T-helper 9 cell (primary cell): ENCODE measurements around the gene LST1.

Experiments
- DNase-seq: peaks from one replicate; pipeline ENCODE4 v3.0.0-alpha.2; 2020

LST1 gene

GRCh38 chr6:31621320-31621939 is 35.4 kb downstream of the LST1 start:
- no peak for DNase-seq

- DNase-seq: no peak
Measured at GRCh38 chr6:31621991-31622390, 35.9 kb downstream of the LST1 start.

GRCh38 chr6:31622684-31623091 is 36.6 kb downstream of the LST1 start:
- DNase-seq: no peak

- no peak for DNase-seq
Measured at GRCh38 chr6:31624070-31624469, 38.0 kb downstream of the LST1 start.

GRCh38 chr6:31626952-31627351 is 40.9 kb downstream of the LST1 start:
- no peak for DNase-seq

- DNase-seq: no peak
Measured at GRCh38 chr6:31627690-31628287, 41.7 kb downstream of the LST1 start.

GRCh38 chr6:31629014-31629413 is 42.9 kb downstream of the LST1 start:
- no peak for DNase-seq

- DNase-seq: no peak
Measured at GRCh38 chr6:31630177-31630934, 44.3 kb downstream of the LST1 start.

- no peak for DNase-seq
Measured at GRCh38 chr6:31631209-31631608, 45.1 kb downstream of the LST1 start.

- no peak for DNase-seq
Measured at GRCh38 chr6:31631681-31632278, 45.7 kb downstream of the LST1 start.

GRCh38 chr6:31632279-31632946 is 46.3 kb downstream of the LST1 start:
- DNase-seq: no peak

- no peak for DNase-seq
Measured at GRCh38 chr6:31633447-31633846, 47.4 kb downstream of the LST1 start.

GRCh38 chr6:31634131-31634530 is 48.1 kb downstream of the LST1 start:
- no peak for DNase-seq

- DNase-seq: no peak
Measured at GRCh38 chr6:31634969-31635575, 49.0 kb downstream of the LST1 start.

- no peak for DNase-seq
Measured at GRCh38 chr6:31636698-31637596, 50.9 kb downstream of the LST1 start.
